GM21576 (cell line): Measurements from ENCODE around the gene SH3GLB2.
"Not testable (repeated sequence)": the region's sequence is repeated elsewhere in the genome, so short reads cannot be mapped to it uniquely, and the experiment has no call there.

Experiments used
- ATAC-seq: cut with Tn5 transposase; IDR thresholded peaks from one replicate; pipeline ENCODE4 v1.9.1; 2021; ENCODE audit warnings: mild to moderate bottlenecking, moderate library complexity; ENCODE audit not compliant: unreplicated experiment

The SH3GLB2 gene

DNA sequence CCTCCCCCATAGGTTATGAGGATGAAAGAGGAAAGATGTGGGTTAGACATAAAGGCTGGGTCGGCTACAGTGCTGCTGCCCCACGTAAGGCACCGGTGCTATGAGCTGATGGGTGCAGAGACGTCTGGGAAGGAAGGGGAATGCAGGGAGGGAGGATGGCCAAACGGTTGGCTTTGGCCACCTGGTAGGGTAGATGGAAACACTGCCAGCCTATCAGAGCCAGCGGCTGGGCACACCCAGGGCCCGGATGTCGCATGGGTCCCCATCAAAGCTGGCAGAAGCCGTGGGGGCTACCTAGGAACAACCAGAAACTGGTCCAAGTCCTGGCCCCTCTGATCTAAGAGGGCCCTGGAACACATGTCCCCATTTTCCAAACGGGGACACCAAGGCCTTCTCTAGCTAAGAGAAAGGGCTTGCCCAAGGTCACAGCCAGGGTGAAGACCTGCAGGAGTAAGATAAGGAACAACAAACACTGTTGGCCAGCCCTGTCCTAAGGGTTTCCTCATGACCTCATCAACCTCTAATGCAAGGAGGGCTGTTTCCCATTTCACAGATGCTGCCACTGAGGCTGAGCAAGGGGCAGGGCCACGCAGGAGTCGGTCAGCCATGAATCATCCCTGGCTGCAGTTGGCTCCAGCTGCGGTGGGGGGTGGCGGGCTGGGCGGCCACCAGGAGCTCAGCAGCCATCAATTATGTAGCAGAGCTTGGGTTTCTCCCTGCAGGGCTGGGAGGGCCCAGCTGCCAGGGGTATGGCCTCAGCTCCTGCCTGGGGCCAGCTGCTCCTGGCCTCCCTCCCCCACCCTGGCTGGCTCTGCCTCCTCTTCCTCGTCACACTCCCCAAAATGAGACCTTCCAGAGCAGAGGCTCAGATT, 4.9 kb downstream of the SH3GLB2 start:
- no peak for ATAC-seq

DNA sequence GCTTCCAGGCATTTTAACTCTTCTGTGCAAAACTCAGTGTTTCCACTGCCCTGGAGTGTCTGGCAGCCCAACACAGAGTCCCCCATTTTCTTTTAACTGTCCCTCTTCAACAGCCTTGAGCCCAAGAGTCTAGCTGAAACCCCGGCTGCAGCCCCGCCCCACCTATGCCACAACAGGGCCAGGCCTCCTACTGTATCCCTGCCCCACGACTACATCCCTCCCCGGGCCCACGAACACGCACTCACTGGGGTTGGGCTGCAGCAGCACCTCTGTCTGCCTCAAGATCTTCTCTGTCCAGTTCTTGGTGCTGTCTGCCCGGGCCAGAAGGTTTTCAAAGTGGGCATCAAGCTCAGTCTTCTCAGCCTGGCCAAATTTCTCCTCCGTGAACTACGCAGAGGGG, 6.1 kb downstream of the SH3GLB2 start:
- no peak for ATAC-seq

DNA sequence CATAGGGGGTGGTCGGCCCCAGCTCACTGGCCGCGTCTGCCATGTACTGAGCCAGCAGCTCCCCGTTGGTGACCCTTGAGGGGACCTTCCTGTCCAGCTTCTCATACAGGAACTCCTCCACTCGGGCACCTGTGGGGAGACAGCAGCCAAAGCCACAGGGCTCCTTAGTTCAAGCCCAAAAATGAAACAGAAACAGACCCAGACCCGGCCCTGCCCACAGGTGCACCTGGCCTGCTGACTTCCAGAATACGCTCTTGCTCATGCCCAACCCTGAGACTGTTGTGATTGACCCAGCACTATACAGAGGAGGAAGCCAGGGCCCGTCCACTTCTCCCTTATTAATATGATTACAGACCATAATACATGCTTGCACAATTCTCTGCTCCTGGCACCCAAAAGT, 7.0 kb downstream of the SH3GLB2 start:
- ATAC-seq = peak; percentile 77

DNA sequence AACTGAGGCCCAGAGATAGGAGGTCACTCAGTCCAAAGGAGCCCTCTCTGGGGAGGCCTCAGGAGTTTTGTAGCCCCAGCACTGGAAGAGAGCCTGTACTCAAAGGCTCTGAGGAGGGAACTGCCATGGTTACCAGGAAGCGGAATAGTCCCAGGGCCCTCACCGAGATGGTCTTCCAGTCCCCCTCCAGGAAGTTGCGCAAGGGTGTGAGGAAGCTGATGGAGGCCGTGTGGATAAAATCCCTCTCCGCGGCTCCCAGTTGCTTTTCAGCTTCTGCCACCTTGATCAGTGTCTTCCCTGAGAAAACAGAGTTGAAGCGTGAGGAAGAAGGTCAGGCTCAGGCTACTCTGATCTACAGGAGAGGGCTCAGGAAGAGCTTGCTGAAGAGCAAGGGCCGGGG, 13.5 kb downstream of the SH3GLB2 start:
- no peak for ATAC-seq

DNA sequence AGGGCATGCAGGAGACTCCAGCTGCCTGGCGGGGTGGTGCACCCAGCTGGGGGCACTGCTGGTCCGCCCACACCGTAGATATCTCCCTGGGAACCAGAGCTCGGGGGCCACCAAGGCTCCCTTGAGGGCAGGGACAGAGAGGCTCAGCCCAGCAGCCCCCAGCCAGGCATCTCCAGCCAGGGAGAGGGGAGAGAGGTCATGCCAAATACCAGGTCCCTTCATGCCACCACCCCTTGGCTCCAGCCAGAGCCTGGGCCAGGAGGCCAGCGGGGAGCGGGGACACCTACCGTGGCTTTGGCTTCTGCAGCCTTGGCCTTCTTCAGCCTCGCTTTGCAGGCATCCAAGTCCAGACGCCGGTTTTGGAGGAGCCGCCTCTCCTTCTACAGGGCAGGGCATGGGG, 14.0 kb downstream of the SH3GLB2 start:
- ATAC-seq = no peak

DNA sequence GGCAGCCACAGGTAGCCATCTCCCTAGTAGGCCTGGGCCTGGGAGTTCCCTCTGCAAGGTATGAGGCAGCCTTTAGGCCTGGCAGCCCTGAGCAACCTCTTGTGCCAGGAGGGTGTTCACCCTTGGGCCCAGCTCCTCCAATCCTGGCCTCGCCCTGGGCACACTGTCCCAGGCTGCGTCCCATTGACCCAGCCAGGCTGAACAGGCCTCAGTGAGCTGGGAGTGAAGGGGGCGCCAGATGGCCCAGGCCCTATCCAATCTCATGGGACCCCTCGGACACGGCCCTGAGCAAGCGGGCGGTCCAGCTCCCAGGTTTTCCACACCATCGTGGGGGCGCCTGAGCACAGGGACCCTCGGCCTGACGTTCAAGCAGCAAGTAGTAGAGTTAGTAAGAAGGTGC, 14.5 kb downstream of the SH3GLB2 start:
- no peak for ATAC-seq

DNA sequence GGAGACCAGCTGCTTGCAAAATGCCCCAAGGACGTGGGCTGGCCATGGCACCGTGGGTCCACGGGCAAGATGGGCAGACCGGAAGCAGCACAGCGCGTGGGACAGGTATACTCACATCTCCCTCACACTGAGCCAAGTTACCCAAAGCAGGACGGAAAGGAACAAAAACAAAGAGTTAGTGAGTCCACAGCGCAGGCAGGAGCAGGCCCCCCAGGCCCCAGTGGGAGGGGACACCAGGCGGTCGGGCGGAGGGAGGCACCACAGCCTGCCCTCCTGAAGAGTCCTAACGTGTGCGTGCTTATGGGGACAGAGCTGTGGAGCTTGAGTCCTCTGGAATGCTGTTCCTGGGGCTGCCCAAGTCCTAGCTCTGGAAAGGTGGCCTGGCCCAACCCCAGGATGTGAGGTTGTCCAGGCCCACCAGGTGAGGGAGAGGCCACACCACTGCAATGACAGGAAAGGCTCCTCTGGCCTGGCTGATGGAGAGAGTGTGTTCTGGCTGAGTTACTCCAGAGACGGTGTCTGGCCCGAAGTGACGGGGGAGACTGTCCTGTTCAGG, 15.2 kb downstream of the SH3GLB2 start:
- ATAC-seq = no peak

DNA sequence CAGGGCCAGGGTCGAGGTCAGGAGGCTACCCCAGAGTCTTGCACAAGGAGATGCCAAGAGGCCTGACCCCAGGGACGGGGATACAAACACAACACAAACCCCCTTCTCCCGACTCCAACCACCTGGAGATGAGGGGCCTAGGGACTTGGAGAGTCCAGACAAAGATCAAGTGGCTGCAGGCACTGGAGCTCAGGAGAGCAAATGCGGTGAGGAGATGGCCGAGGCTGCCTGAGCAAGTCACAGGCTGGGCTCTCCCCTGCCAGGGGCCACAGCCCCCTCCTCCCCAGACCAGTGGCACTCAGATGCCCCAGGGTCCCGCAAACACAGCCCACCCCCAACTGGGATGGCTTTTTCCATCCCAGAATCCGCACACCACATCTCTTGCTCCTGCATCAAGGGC, 15.8 kb downstream of the SH3GLB2 start:
- ATAC-seq = no peak

DNA sequence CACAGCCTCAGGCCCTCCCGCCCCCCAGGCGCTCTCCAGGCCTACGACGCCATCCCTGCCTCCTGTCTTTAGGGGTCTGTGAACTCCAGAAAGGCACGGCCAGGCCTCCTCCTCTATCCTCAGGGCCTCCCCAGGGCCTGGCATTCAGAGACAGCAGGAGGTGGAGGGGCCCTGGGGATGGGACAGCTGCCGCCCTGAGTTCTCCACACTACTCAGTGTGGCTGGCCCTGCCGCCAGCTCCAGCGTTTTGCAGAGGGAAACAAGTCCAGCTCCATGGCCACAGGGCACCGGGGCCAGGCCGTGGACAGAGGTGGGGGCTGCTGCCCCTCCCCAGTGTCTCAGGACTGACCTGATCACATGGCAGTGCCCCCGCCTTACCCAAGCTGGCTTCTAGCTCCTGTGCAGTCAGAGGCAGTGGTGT, 16.4 kb downstream of the SH3GLB2 start:
- ATAC-seq = no peak

DNA sequence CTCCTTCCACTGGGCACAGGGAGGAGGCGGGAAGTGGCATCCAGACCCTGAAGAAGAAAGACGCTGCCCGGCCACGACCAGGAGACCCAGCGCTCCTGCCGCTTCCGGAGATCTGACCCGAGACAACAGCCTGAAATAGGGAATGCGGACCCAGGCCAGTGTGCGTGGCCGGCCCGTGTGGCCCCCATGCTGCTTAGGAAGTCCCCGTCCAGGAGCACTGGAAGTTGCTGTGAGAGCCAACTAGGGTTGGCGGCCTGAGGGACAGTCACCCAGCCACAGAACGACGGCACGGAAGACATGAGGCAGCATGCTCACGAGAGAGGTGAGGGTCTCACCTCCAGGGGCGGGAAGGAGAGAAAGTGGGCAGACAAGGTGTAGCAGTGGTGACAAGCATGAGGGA, 17.0 kb downstream of the SH3GLB2 start:
- ATAC-seq = no peak

DNA sequence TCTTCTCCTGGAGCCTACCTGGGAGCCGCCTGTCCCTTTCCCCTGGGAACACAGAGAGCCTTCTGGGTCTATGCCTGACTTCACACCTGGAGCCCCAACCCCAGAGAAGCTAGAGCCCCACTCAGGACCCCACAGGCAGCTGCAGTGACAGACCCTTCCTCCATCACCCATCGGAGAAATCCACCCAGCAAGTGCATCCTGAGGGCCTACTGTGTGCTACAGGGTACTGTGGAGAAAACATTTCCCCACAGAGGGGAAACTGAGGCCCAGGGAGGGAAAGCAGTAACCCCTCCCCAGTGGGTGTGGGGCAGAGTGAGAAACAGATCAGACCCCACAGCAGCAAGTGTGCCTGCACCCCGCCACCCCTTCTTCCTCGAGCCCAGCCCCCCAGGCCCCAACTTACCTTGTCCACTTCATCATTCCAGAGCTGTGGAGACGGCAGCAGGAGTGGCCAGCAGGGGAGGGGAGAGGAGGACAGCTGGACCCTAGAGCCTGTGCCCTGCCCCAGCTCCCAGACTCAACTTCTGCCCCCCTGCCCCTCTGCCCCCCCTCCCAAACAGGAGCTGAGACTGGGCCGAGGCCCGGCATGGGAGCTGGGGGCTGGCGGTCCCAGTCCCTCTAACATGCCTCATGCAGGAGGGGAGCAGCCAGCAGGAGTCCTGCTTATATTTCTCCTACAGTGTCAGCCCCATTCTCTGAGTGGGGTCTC, 17.7 kb downstream of the SH3GLB2 start:
- no peak for ATAC-seq

DNA sequence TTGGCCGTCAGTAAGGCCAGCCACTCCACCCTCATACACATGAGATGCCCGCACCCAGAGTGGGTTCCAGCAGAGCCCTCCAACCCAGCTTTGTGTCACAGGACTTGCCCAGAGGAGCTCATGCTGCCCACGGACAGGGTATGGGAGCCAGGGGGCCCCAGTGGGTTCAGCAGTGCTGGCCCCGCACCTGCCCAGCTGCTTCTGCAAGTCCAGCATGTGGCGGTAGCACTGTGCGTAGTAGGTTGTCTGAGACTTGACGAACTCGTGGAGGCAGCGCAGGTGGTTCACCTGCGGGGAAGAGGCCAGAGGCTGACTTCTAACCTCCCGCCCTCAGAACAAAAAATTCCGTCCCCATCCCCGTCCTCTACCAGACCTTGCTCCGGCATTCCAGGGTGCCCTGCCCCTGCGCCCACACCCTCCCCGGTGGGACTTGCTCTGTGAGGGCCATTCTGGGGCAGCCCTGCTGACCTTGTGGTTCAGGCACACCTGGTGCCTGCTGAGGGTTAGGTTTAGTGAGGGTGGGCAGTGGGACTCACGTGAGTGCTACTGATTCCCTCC, 18.5 kb downstream of the SH3GLB2 start:
- ATAC-seq = no peak

DNA sequence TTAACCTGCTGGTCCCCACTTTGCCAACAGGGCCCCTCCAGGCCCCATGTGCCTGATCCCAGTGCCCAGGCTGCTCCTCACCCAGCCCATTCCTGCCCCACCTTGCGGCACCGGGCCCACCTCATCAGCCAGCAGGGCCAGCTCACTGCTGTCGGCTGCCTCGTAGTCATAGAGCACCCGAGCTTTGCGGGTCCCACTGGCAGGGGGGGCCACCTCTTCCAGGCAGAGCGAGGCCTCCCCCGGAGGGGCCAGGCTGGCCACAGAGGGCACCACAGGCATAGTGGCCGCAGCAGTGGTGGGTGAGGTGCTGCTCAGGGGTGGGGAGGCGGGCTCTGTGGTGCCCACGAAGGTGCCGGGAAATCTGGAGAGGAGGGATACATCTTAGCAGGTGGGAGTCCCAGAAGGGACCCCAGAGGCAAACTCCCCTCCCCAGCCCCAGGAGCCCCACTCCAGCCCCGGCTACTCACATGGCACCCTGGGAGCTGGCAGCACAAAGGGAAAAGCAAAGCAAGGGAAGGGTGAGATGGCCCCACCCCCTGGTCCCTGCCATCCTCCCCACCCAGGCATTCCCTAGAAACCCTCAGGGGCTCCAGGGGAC, 19.0 kb downstream of the SH3GLB2 start:
- ATAC-seq = no peak

DNA sequence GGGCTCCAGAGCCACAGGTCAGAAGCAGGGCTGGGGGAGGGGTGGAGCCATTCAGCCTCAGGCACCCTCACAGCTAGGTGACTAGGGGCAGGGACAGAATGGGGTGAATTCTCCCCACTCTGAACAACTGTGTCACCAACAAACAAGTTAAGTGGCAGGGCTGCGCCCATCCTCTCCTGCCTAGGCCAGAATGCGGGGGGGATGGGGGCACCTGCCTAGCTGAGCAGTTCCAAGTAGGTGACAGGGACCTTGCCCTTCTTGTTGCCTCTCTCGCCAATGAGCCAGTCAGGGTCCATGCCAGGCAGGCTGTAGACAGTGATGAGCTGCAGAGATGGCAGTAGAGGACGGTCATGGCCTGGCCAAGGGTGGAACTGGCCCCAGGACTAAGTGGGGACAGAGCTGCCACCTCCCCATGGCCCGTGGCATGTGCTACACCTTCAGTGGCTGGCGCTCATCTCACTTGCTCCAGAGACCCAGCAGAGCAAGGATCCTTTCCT, 19.6 kb downstream of the SH3GLB2 start:
- ATAC-seq = no peak

DNA sequence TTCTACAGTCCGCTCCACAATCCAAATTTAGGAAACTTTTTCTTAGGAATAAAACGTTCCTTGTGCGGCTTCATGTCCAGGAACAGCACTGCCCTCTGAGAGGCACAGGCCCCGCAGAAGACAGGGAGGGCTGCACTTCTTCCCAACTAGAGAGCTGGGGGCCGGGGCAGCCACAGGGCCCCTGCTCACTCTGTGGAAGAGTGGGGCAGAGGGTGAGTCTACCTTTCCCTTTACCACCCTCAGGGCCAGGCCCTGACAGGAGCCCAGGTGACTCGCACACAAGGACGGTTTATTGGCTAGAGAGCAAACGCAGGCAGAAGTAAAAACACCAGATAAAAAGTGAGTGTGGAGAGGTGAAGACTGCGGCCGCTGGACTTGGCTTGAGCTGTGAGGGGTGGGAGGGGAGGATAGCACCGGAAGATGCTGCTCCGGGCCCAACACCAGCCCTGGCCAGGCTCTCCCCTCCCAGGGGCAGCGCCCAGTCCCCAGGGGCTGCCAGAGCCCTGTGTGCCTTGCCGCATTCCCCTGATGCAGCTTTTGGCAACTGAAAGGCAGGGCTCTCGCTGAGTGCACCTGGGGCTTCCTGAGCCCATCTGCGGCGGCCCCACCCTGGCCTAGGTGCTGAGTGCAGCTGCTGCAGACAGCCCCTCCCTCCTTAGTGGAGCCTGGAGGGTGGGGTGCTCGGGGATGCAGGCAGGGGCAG, 20.2 kb downstream of the SH3GLB2 start:
- no peak for ATAC-seq

DNA sequence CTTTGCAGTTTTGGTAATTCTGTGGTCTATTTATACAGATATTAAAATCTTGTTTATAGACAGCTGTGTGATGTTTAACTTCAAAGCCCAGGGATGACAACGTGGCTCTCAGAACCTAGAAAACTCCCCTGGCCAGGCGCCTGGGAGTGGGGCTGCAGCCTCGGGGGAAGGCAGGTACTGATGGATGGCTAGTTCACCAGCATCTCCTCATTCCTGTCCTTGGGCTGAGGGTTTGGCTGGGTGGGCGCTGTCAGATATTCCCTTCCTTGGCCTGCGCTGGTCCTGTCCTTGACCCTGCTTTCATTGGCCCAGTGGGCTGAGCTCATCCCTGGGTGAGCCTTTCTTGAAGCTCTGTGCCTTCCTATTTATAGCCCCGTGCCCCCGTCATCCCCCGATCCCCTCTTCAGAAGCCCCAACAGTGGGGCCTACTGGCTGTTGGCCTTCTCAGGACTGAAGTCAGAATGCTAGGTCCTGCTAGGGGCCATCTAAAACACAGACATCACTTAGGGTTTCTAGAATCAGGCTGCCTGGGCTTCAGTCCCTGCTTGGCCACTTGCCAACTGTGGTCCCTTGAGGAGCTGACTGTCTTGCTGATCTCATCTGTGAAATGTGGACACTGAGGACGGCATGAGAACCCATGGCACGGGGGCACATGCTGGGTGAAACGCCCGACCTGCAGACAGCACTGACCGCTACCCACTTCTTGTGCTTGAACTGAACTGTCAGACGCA, 20.9 kb downstream of the SH3GLB2 start:
- no peak for ATAC-seq

DNA sequence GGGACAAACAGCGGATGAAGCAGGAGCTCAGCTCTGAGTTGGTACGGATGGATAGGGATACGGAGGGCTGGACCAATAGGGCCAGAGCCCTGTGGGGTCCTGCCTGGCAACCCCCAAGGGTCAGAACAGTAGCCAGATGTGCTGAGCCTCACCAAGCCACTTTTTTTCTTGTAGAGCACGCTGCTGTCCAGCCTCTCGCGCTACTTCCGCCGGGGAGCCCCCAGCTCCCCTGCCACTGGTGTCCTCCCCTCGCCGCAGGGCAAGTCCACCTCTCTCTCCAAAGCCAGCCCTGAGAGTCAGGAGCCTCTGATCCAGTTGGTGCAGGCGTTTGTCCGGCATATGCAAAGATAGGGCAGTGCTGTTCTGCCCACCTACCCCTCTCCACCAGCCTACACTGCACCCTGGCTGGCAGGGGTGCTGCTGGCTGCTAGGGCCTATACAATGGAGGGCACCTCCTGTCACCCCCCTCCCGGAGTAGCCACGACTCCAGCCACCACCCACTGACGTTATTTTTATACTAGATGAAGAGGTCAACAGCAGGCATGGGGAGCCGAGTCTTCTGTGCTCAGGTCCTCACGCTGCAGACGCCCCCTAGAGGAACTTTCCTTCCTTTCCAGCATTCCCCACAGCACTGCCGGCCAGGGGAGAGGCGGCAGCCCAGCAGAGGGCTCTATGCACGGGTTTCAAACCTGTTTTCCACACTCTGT, 21.6 kb downstream of the SH3GLB2 start:
- ATAC-seq = peak; percentile 51

DNA sequence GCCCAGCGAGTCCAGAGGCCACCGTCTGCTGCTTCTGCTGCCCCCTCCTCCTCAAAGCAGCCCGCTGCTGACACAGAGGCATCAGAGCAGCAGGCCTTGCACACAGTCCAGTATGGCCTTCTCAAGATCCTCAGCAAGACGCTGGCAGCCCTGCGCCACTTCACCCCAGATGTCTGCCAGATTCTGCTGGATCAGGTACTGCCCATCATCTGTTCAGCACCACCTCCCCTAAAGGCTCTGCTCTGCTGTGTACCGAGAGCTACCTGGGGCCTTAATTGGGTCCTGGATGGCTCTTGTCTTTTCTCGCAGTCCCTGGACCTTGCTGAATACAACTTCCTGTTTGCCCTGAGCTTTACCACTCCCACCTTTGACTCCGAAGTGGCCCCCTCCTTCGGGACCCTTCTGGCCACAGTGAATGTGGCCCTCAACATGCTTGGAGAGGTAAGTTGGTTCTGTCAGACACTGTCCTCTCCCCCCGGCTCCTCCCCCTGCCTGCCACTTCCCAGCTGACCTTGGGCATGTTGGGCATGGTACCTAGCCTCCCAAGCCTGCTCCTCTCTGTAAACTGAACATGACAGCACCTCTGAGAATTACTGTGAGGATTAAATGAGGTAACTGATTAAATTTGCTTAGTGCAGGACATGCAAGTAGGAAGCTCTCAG, 22.7 kb downstream of the SH3GLB2 start:
- ATAC-seq = no peak

DNA sequence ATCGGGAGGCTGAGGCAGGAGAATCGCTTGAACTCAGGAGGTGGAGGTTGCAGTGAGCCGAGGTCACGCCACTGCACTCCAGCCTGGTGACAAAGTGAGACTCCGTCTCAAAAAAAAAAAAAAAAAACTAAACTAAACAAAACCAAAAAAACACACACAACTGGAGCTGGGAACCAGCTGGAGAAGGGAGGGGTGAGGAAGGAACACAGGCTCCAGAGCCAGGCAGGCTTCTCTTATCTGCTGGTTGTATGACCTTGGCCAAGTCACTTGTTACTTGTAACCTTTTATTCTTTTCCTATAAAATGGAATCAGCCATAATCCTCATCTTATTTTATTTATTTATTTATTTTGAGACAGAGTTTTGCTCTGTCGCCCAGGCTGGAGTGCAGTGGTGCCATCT, 24.0 kb downstream of the SH3GLB2 start:
- ATAC-seq = not testable (repeated sequence)
